Epithelial cell of proximal tubule (primary cell): Measurements from ENCODE around the gene NFASC. TPM values are rescaled to one million over a fixed set of nuclear protein-coding genes. Genes with fewer than 3 reads are reported as not detected.

Experiments used
- DNase-seq: peaks from one replicate; pipeline ENCODE4 v3.0.0-alpha.2; 2011; ENCODE audit warnings: low read depth
- H3K4me3 ChIP-seq: 2 replicates; pipeline ENCODE4 v1.5.1; 2011; ENCODE audit warnings: low read depth, mild to moderate bottlenecking, low read length
- total RNA-seq: library from RNA; depleted of rRNA; stranded (reverse); fragments of >200 nt; gene quantifications from 2 replicates; pipeline ENCODE4 v1.2.3, GENCODE V29; 2015
- TF ChIP-seq, protein P1 (sequence below): conservative IDR thresholded peaks from 2 replicates; pipeline ENCODE4 v1.5.1; 2012; ENCODE audit warnings: low read depth, mild to moderate bottlenecking, low read length

NFASC gene
- total RNA-seq, 1 donor from 2014 or later: 0.29 TPM

DNA sequence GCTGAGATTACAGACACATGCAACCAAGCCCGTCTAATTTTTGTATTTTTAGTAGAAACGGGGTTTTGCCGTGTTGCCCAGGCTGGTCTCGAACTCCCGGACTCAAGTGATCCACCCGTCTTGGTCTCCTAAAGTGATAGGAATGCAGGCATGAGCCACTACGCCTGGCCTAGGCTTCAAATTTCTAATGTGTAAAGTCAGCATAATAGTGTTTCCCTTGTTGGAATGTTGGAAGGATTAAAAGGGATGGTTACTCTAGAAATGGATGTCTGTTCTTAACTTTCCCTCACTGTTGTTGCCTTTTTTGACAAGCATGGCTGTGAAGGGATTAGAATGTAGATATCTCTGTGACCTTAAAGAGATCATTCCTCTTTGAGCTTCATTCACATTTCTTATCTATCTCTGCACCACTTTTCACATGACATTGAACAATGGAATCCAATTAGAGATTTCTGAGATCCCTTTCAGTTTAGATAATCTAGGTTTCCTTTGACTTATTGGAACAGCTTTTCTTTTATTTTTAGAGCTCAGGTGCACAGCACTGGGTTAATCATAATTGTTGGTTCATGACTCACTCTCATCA lies 33.7 kb downstream of the NFASC start:
- no peak overlapping the region for H3K4me3 ChIP-seq
- DNase-seq: no peak
- TF ChIP-seq, protein P1, sequence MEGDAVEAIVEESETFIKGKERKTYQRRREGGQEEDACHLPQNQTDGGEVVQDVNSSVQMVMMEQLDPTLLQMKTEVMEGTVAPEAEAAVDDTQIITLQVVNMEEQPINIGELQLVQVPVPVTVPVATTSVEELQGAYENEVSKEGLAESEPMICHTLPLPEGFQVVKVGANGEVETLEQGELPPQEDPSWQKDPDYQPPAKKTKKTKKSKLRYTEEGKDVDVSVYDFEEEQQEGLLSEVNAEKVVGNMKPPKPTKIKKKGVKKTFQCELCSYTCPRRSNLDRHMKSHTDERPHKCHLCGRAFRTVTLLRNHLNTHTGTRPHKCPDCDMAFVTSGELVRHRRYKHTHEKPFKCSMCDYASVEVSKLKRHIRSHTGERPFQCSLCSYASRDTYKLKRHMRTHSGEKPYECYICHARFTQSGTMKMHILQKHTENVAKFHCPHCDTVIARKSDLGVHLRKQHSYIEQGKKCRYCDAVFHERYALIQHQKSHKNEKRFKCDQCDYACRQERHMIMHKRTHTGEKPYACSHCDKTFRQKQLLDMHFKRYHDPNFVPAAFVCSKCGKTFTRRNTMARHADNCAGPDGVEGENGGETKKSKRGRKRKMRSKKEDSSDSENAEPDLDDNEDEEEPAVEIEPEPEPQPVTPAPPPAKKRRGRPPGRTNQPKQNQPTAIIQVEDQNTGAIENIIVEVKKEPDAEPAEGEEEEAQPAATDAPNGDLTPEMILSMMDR: no peak

DNA sequence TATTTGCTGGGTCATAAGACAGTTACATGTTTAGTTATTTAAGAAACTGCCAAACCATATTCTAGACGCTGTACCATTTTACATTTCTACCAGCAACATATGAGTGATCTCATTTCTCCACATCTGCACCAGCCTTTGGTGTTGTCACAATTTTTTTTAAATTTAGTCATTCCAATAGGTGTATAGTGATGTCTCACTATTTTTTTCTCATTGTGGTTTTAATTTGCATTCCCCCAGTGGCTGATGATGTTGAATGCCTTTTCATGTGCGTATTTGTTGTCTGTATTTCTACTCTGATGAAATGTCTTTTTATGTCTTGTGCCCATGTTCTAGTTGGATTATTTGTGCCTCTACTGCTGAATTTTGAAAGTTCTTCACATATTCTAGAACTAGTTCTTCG lies 38.4 kb downstream of the NFASC start:
- TF ChIP-seq, protein P1: no peak
- no peak for DNase-seq
- no peak overlapping the region for H3K4me3 ChIP-seq

GRCh38 chr1:204915861-204916495 lies 45.3 kb downstream of the NFASC start:
- TF ChIP-seq, protein P1: no peak
- H3K4me3 ChIP-seq: no peak overlapping the region
- DNase-seq: no peak

DNA sequence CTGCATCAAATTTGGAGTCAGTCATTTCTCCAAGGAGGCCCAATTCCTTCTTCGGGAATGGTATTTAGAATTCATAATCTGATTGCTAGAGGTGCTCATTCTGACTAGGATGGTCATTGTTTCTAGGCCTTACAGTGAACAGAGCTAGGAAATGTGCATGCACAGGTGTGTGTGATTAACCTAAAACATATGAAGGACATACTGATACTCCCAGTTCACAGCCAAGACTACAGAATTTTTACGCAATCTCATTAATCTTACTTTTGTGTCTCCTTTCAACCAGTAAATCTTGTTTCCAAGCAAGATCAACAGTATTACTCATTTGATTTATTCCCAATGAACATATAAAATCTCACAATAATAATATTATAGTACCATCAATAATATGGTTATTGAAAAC lies 47.1 kb downstream of the NFASC start:
- TF ChIP-seq, protein P1: no peak
- no peak overlapping the region for H3K4me3 ChIP-seq

GRCh38 chr1:204920511-204920910 lies 49.8 kb downstream of the NFASC start:
- TF ChIP-seq, protein P1: no peak
- no peak for DNase-seq
- no peak overlapping the region for H3K4me3 ChIP-seq

More for the DNA sequence above, 47.1 kb downstream of the NFASC start:
- no peak for DNase-seq

DNA sequence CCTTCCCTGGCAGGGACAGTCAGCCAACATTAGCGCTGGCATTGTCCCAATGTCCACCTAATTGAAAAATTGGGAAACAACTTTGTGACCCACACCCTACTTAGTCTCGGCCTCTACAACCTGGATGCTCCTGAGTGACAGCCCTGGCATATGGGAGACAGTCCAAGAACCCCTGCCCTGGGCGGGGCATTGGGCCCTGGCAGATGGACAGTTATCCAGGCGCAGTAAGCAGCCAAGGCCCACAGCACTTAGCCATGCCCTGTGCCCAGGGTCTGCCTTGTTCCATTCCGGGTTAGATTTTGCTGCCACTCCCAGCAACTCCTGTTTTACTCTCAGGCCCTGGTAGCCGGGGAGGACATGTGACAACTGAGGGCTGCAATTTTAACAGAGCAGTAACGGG lies 50.3 kb downstream of the NFASC start:
- H3K4me3 ChIP-seq: no peak overlapping the region
- no peak for DNase-seq
- TF ChIP-seq, protein P1: no peak
